HUDEP-2 (cell line): ENCODE results near the gene ADAMTS12.

Experiments
- DNase-seq, 76 experiments: peaks; one replicate each; lab custom pipeline; 2025; ENCODE audit not compliant: unreplicated experiment in 76 of 76; lab: John Stamatoyannopoulos, UW

ADAMTS12 gene, protein sequence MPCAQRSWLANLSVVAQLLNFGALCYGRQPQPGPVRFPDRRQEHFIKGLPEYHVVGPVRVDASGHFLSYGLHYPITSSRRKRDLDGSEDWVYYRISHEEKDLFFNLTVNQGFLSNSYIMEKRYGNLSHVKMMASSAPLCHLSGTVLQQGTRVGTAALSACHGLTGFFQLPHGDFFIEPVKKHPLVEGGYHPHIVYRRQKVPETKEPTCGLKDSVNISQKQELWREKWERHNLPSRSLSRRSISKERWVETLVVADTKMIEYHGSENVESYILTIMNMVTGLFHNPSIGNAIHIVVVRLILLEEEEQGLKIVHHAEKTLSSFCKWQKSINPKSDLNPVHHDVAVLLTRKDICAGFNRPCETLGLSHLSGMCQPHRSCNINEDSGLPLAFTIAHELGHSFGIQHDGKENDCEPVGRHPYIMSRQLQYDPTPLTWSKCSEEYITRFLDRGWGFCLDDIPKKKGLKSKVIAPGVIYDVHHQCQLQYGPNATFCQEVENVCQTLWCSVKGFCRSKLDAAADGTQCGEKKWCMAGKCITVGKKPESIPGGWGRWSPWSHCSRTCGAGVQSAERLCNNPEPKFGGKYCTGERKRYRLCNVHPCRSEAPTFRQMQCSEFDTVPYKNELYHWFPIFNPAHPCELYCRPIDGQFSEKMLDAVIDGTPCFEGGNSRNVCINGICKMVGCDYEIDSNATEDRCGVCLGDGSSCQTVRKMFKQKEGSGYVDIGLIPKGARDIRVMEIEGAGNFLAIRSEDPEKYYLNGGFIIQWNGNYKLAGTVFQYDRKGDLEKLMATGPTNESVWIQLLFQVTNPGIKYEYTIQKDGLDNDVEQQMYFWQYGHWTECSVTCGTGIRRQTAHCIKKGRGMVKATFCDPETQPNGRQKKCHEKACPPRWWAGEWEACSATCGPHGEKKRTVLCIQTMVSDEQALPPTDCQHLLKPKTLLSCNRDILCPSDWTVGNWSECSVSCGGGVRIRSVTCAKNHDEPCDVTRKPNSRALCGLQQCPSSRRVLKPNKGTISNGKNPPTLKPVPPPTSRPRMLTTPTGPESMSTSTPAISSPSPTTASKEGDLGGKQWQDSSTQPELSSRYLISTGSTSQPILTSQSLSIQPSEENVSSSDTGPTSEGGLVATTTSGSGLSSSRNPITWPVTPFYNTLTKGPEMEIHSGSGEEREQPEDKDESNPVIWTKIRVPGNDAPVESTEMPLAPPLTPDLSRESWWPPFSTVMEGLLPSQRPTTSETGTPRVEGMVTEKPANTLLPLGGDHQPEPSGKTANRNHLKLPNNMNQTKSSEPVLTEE (N-terminal part only)

DNA sequence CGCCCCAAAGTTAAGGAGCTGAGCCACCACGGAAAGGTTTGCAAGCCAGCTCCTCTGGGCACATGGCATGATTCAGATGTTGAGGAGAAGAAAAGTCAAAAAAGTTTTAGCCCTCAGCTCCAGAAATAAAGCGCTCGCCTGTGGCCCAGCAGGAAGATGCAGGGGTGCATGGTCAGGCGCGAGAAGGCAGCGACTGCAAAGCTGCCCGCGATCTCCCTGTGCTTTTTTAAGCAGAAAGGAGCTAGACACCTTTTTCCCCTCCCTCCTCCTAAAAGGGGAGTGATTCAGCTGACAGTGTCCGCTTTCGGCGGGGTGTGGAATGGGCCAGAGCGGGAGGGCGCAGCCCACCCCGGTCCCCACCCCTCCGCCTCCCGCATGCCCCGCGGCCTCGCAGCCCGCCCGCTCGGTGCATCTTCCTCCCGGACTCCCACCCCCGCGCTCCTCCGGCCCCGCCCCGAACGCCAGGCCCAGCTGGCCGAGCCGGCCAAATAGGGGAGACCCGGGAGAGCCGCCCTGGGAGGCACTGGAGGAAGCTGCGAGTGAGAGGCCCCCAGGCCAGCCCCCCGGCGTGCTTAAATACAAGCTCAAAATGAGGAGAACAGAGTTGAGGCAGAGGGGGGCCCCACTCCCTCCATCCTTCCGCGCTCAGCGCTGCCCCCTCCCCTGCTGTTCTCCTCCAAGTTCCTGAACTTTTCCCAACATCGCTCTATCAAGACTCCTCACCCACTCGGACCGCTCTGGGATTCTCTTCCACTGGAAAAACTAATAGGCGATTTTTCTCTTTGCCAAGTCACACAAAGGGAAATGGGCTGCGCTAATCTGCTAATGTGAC is at the start of gene ADAMTS12:
Gene ADAMTS12 (minus strand): TSS at position 203 of the 832 bp plus-strand sequence. CDS start 134 bp downstream, at position 69.
- no peak for DNase-seq

DNA sequence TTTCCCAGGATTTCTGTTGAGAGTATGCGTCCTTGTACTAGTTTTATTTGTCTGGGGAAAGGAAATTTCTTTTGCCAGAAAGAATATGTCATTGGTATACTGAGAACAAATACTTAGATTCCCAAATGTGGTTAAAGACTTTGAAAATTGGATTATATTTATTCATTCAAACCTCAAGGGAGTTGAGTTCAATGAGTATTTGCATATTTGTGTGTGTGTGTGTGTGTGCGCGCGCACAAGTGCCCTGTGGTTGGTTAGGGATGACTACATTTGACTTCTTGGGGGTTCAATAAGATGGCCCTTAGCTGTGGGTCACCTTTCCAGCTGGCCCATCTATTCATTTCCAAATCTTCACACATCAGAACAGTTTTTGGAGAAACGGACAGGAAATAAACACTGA is 49.3 kb upstream of the ADAMTS12 start:
- DNase-seq = no peak

DNA sequence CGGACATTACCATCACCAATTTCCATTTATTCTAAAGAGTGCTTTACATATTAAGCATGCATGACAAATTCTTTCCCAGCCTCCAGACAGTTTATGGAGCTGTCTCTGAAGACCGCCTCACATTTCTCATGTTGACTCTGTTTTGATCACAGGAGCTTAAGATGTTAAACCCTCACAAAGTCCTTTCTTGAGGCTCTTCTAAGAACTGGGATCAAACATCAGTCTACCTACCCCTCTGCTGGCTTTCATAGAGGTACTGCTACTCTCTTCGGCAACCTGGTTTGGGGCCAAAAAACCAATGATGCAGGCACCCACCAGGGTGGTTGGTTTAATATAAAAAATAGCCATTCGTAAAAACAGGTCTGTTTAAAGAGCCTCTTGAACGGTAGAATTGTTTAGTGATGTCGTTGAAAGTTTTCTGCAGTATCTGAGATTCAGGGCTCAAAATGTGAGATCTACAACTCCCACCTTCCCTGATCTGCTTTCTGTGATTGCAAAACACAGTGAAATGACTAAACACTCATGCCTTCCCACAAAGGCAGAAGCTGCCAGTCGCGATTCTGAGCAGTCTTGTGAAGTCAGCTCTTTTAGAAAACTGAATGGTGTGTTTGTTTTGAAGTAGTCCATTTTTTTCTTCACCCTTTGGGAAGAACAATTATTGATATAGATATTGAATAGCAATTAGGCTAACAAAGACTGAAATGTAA is 47.9 kb upstream of the ADAMTS12 start:
- no peak for DNase-seq

DNA sequence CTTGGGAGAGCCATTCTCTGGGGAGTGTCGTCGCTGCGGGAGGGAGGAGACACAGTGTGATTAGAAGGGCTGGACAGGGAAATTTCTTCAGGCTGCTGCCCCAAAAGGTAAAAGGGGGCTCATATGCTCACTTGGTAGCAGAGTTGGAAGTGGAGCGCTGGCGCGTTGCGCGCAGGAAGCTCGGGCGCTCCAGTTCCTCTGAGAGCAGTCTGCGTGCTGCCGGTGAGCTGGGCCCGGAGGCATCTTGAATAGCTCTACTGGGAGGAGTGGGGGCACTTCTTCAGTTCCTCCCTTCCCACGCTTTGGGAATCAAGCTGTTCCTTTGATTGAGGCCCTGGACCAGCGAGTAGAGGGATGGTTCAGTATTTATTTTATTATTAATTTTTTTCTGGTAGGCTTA is 47.1 kb upstream of the ADAMTS12 start:
- DNase-seq = no peak

DNA sequence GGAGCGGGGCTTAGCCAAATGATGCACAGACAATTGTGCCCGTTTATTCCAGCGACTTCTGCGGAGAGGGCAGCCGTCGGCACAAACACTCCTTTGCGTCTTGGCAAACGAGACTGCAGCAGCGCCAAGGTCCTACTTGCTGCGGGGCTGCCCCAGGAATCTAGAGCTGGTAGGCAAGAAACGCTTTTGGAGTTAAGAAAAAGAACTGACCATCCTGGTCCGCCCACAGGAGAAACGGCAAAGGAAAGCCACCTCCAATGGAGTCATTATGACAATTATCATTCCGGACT is 46.7 kb upstream of the ADAMTS12 start:
- DNase-seq = no peak

DNA sequence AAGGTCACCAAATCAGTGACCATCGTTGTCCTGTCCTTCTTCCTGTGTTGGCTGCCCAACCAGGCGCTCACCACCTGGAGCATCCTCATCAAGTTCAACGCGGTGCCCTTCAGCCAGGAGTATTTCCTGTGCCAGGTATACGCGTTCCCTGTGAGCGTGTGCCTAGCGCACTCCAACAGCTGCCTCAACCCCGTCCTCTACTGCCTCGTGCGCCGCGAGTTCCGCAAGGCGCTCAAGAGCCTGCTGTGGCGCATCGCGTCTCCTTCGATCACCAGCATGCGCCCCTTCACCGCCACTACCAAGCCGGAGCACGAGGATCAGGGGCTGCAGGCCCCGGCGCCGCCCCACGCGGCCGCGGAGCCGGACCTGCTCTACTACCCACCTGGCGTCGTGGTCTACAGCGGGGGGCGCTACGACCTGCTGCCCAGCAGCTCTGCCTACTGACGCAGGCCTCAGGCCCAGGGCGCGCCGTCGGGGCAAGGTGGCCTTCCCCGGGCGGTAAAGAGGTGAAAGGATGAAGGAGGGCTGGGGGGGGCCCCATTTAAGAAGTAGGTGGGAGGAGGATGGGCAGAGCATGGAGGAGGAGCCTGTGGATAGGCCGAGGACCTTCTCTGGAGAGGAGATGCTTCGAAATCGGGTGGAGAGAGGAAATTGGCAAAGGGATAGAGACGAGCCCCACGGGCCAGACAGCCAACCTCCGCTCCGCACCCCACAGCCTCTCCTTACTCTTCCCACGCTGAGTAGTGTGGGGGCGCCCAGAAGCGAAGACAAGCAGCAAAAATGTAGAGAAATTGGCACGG is 46.1 kb upstream of the ADAMTS12 start:
- no peak for DNase-seq

DNA sequence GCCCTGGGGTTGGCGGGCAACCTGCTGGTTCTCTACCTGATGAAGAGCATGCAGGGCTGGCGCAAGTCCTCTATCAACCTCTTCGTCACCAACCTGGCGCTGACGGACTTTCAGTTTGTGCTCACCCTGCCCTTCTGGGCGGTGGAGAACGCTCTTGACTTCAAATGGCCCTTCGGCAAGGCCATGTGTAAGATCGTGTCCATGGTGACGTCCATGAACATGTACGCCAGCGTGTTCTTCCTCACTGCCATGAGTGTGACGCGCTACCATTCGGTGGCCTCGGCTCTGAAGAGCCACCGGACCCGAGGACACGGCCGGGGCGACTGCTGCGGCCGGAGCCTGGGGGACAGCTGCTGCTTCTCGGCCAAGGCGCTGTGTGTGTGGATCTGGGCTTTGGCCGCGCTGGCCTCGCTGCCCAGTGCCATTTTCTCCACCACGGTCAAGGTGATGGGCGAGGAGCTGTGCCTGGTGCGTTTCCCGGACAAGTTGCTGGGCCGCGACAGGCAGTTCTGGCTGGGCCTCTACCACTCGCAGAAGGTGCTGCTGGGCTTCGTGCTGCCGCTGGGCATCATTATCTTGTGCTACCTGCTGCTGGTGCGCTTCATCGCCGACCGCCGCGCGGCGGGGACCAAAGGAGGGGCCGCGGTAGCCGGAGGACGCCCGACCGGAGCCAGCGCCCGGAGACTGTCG is 45.4 kb upstream of the ADAMTS12 start:
- no peak for DNase-seq

DNA sequence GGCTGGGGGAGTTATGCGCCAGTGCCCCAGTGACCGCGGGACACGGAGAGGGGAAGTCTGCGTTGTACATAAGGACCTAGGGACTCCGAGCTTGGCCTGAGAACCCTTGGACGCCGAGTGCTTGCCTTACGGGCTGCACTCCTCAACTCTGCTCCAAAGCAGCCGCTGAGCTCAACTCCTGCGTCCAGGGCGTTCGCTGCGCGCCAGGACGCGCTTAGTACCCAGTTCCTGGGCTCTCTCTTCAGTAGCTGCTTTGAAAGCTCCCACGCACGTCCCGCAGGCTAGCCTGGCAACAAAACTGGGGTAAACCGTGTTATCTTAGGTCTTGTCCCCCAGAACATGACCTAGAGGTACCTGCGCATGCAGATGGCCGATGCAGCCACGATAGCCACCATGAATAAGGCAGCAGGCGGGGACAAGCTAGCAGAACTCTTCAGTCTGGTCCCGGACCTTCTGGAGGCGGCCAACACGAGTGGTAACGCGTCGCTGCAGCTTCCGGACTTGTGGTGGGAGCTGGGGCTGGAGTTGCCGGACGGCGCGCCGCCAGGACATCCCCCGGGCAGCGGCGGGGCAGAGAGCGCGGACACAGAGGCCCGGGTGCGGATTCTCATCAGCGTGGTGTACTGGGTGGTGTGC is 44.7 kb upstream of the ADAMTS12 start, which contains the start of gene RXFP3:
Gene RXFP3 (plus strand): TSS at position 6 of the 636 bp plus-strand sequence. CDS start 355 bp downstream, at position 361.
- no peak for DNase-seq

DNA sequence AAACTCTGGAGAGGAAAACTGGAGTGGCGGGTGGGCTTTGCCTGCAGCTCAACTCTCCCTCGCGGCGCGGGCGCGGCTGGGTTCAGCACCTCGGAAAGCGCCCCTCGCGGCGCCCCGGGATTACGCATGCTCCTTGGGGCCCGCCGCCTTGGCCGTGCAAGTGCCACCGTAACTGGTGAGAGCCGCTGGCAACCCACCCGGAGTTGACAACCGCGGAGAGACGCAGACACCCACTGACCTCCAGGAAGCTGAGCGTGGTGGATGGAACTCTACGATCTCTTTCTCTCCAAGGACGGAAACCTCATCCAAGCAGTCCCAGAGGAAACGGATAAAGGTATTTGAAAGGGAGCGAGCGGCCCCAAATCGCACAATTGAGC is 44.2 kb upstream of the ADAMTS12 start:
- DNase-seq = peak in 26 of 76 experiments; percentile 1 to 43 (median 10)

DNA sequence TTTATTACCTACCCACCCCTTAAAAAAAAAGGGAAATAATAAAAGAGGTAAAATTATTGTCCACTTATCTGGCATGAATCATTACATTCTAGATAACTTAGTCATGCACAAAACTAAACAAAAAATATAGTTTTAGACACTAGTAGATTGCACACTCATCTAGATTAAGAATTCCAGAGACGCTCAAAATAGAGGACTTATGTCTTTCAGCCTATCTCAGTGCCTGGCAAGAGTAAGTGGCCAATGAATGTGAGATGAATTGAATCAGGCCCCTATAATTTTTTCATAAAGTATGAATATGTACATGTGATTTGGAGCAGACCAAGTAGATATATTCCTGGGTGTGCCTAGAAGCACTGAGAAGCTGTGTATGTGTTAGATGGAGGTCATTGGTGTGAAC is 42.4 kb upstream of the ADAMTS12 start:
- no peak for DNase-seq

DNA sequence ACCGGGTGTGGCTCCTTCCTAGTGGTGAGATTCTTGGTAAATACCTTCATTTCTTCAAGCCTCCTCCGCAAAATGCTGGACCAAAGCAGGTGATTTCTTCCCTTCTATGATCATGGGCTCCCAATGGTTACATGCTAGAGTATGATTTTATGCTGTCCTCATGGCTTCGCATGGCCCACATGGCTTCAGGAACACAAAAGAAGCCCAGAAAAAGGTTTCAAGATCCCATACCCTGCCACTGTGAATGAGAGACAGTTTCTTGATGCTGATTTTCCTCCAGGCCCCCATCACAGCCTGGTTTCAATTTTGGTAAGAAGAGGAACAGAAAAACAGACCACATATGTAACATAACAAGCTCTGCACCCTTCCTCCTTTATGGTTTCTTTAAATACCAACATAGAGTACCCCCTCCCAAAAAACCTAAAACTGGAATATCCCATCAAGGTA is 42.0 kb upstream of the ADAMTS12 start:
- DNase-seq = no peak

DNA sequence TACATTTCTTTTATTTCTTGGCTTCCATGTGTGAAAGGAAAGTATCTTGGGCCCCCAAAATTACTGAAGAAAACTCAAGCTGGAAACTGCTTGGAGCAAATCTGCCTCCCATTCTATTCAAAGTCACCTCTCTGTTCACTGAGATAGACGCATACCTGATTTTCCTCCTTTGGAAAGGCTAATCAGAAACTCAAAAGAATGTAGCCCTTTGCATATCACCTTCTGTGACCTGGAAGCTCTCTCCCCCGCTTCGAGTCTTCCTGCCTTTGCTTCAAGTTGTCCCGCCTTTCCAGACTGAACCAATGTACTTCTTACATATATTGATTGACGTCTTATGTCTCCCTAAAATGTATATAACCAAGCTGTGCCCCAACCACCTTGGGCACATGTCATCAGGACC is 39.3 kb upstream of the ADAMTS12 start:
- no peak for DNase-seq

DNA sequence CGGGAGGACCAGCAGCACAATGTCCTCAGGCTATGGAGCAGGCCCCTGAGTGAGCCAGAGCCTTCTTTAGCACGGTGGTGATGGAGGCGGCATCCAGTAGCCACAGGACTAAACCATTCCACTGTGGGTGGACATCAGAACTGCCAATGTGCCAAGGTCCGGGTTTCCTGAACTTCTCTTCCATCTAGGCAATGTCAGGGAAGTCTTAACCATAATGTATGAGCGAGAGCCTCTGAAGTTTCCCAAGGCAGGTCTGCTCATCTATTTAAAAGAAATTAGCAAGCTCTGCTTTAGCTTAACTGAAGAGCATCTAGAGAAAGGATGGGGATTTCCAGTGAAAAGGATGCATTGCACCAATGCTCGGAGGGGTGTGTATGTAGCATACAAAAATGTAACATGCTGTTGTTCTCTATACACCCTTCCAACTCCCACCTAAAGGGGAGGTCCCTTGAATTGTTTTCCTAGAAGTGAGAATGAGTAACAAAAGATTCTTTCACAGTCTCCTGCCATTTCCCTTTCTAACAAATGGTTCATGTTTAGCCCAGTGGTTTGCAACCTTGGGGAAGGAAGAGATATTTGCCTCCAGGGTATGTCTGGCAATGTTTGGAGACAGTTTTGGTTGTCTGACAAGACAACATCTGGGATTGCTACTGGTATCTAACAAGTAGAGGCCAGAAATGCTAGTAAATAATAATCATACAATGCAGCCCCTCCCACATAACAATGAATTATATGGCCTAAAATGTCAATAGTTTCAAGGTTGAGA is 38.3 kb upstream of the ADAMTS12 start:
- no peak for DNase-seq

DNA sequence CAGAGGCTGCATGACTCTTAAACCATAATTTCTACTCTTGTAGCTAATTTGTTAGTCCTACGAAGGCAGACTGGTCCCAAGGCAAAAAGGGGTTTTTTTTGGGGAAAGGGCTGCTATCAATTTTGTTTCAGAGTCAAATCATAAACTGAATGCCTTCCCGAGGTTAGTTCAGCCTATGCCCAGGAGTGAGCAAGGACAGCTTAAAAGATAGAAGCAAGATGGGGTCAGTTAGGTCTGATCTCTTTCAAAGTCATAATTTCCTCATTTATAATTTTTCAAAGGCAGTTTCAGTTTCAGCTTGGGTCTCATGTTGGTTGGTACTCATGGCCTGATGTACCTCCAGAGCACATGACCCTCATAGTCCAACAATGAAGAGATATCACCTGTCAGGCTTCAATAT is 36.5 kb upstream of the ADAMTS12 start:
- no peak for DNase-seq

DNA sequence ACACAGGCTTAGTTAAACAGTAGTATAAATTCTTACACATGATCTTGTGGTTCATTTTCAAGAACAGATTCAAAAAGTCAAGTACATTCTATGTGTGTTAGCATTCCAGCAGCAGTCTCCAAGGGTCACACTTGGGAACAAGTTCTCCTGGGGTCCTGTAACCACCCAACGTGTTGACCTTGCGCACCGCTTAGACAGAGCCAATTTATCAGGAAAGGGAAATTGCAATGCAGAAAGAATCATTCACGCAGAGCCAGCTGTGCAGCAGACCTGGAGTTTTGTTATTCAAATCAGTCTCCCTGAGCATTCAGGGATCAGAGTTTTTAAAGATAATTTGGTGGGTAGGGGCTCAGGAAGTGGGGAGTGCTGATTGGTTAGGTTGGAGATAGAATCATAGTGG is 35.9 kb upstream of the ADAMTS12 start:
- no peak for DNase-seq

DNA sequence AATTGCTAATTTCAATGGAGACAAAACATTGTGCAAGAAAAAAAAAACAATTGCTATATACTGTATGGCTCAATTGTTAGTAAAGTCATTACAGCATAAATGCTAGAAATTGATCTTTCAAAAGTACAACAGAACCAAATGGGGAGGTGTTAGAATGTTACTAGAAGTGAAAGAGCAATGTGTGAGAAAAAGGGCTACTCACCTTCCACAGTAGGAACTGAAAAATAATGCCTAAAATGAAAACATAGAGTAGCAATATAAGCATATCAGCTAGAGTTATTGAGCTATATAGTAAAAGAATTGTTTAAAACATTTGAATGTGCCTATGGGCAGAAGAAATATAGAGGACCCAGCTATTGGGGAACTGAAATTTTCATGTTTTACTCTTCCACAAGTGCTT is 33.5 kb upstream of the ADAMTS12 start:
- no peak for DNase-seq

DNA sequence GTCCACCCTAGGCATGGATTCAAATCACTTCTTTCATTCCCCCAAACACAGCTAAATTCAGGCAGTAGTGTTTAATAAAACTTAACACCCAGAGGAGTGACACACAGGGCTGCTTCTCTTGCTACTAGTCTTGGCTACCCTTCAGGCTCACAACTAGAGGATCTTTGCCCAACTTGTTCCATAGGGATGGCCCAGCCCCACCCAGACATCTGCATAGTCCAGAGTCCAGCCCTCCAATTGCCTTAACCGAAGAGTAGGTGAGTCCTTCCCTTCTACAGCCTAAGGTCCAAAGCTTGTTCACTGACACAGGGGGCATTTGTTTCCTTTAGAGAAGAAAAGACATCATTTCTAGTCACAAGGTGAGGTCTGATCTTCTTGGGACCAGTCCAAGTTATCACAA is 29.2 kb upstream of the ADAMTS12 start:
- DNase-seq = no peak
